ENCODE results near the gene GALNT15. TPM values are rescaled to one million over a fixed set of nuclear protein-coding genes. Genes with fewer than 3 reads are reported as not detected.
A peak's percentile ranks its signal among the peaks of the same experiment; 100 is the strongest.

GALNT15 gene
- total RNA-seq, 3 donors from 2014 or later, result 5.5 to 47.0 (median 12.5) TPM

DNA sequence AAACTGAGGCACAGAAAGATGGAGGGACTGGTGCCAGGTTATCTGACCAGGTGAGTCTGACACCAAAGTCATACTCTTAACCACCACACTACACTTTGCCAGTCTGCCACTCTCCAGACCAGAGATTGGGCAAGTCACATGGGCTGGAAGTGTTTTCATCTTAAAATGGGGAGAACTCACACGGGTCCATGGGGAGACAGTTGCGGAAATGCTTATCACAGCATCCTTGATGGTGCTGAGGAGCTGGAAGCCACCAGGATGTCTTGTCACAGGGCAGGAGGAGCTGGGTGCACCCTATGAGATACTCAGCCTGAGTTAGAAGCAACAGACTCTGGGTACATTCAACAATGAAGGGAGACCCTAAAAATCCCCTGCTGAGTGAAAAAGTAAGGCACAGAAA is 4.8 kb downstream of the GALNT15 start:
- DNase-seq (no peak), ATAC-seq (no peak)
- intact Hi-C loops (cut with DNase I, micrococcal nuclease), result loop anchor here (2.0 to 5.0 kb wide), 3 partner anchors 68 to 130 kb away; no protein-coding TSS in a partner anchor
- H3K36me3 ChIP-seq (ENCODE audit: low read depth), result no peaks in the 10 kb centered on the region
- no peaks in the 10 kb centered on the region for H3K4me1 ChIP-seq (ENCODE audit: low read depth)
- TF ChIP-seq, protein P1, sequence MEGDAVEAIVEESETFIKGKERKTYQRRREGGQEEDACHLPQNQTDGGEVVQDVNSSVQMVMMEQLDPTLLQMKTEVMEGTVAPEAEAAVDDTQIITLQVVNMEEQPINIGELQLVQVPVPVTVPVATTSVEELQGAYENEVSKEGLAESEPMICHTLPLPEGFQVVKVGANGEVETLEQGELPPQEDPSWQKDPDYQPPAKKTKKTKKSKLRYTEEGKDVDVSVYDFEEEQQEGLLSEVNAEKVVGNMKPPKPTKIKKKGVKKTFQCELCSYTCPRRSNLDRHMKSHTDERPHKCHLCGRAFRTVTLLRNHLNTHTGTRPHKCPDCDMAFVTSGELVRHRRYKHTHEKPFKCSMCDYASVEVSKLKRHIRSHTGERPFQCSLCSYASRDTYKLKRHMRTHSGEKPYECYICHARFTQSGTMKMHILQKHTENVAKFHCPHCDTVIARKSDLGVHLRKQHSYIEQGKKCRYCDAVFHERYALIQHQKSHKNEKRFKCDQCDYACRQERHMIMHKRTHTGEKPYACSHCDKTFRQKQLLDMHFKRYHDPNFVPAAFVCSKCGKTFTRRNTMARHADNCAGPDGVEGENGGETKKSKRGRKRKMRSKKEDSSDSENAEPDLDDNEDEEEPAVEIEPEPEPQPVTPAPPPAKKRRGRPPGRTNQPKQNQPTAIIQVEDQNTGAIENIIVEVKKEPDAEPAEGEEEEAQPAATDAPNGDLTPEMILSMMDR (IDR thresholded peaks at IDR 0.05), result no peak
- H3K9me3 ChIP-seq, result no peaks in the 10 kb centered on the region
- no peak overlapping the region for H3K4me3 ChIP-seq

GRCh38 chr3:16179771-16180736 is 5.6 kb downstream of the GALNT15 start:
- no peaks in the 10 kb centered on the region for H3K4me1 ChIP-seq (ENCODE audit: low read depth)
- H3K4me3 ChIP-seq, result no peak overlapping the region
- DNase-seq, result no peak
- TF ChIP-seq, protein P1 (IDR thresholded peaks at IDR 0.05), result no peak
- H3K36me3 ChIP-seq (ENCODE audit: low read depth), result no peaks in the 10 kb centered on the region
- no peak for ATAC-seq
- H3K9me3 ChIP-seq, result no peaks in the 10 kb centered on the region
- intact Hi-C loops (cut with DNase I, micrococcal nuclease), result loop anchor here (2.0 to 5.0 kb wide), 3 partner anchors 67 to 131 kb away; no protein-coding TSS in a partner anchor

DNA sequence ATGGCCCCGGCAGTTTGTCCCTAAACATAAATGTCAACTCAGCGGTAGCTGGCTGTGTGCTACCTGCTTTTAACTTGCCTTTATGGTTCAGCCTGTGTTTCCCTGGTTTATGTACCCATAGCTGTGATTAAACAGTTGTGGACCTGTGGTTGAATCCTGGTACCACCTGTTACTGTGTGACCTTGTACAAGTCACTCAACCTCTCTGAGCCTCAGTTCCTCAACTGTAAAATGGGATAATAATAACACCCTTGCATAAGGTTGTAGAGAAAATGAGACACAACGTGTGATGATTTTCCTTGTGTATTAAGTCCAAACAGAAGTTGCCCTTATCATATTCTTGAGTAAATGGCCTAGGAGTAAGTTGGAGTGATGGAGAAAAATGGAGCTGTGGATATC is 6.3 kb downstream of the GALNT15 start:
- Histone ChIP-seq H3K36me3 (ENCODE audit: low read depth) (no peaks in the 10 kb centered on the region), H3K9me3 (no peaks in the 10 kb centered on the region), H3K4me3 (no peak overlapping the region), H3K4me1 (ENCODE audit: low read depth) (no peaks in the 10 kb centered on the region)
- ATAC-seq, result no peak
- intact Hi-C loops (cut with DNase I, micrococcal nuclease), result no loop called here
- TF ChIP-seq, protein P1 (IDR thresholded peaks at IDR 0.05), result no peak
- no peak for DNase-seq

DNA sequence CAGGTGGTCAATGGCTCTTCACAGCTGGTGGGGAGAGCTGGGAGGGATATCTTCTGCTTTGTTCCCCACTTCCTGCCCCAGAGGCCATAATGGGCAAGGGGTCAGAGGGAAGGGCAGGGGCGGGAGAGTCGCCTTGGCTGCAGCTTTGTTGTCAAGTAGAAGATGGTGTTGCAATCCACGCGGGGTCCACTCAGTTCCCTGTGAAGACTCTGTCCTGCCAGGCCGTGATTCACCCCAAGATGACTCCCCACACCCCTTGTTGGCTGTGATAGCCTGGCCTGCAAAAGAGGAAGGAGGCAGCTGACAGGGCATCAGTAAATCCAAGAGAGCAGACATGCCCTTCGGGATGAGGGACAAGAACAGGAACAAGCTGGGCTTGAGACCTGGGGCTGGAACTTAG is 6.9 kb downstream of the GALNT15 start:
- Histone ChIP-seq H3K9me3 (no peaks in the 10 kb centered on the region), H3K4me1 (ENCODE audit: low read depth) (no peaks in the 10 kb centered on the region), H3K36me3 (ENCODE audit: low read depth) (no peaks in the 10 kb centered on the region), H3K4me3 (no peak overlapping the region)
- peak; percentile 21 for ATAC-seq
- peak in 2 of 3 donors; percentile 17 to 69 for DNase-seq
- TF ChIP-seq, protein P1 (IDR thresholded peaks at IDR 0.05), result no peak
- intact Hi-C loops (cut with DNase I, micrococcal nuclease), result no loop called here

DNA sequence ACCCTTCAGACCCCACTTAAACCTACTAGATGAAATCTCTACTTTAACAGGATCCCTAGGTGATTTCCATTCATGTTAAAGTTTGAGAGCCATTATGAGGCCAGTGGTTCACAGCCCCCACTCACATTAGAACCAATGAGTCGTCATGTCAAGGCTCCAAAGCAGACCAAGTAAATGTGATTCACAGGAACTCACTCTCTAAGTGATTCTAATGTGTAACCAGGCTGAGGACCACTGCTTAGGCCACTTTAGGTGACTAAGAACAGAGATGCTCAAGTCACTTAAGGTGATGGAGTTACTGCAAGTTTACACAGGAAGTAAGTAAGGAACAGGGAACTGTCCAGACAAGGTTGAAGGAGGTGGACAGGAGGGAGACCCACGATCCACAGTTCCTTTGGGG is 7.7 kb downstream of the GALNT15 start:
- Histone ChIP-seq H3K4me1 (ENCODE audit: low read depth) (no peaks in the 10 kb centered on the region), H3K9me3 (no peaks in the 10 kb centered on the region), H3K4me3 (no peak overlapping the region), H3K36me3 (ENCODE audit: low read depth) (no peaks in the 10 kb centered on the region)
- TF ChIP-seq, protein P1 (IDR thresholded peaks at IDR 0.05), result no peak
- intact Hi-C loops (cut with DNase I, micrococcal nuclease), result no loop called here
- DNase-seq (no peak), ATAC-seq (no peak)

All from mucosa of descending colon (tissue), 3 donors.